ENCODE results near the gene SLC25A38.
"Not testable (repeated sequence)": the region's sequence is repeated elsewhere in the genome, so short reads cannot be mapped to it uniquely, and the experiment has no call there.

SLC25A38 gene

GRCh38 chr3:39407773-39408492, 24.8 kb downstream of the SLC25A38 start:
- no peak for DNase-seq (ENCODE audit: low read depth)

- DNase-seq (ENCODE audit: low read depth), result no peak
These were observed 25.6 kb downstream of the SLC25A38 start for GRCh38 chr3:39408493-39409372.

- no peak for DNase-seq (ENCODE audit: low read depth)
These were observed 26.5 kb downstream of the SLC25A38 start for GRCh38 chr3:39409514-39410136.

DNA sequence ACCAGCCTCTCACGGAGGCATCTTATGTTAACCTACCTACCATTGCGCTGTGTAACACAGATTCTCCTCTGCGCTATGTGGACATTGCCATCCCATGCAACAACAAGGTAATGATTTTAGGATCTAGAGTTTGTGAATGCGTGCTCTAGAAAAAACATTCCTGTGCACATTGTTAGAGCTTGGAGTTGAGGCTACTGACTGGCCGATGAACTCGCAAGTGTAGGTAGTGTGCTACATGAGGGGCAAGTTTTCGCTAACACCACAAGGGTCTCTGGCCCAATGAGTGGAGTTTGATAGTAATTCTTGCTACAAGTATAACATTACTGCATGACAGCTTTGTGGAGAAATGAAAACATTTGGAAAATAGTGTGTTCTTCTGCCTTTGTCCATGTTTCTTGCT, 27.7 kb downstream of the SLC25A38 start:
- no peak for DNase-seq (ENCODE audit: low read depth)

DNA sequence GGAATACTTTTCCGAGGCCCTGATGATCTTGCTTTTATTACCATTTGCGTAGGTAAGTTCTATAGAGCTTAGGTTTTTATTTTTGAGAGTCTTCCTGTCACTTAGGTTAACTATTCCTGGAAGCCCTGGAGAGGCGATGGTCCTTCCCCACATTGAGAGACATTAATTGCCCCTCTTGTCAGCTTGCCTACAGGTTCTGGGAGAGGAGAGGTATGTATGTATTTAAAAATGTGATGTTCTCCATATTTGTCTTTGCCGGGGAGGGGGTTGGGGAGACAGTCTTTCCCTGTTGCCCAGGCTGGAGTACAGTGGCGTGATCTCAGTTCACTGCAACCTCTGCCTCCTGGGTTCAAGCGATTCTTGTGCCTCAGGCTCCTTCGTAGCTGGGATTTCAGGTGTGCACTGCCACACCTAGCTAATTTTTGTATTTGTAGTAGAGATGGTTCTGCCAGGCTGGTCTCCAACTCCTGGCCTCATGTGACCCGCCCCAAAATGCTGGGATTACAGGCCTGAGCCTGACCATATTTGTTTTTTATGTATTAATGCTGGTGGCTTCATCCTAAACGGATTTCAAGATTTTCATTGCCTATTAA, 29.6 kb downstream of the SLC25A38 start:
- DNase-seq (ENCODE audit: low read depth), result no peak

- DNase-seq (ENCODE audit: low read depth), result no peak
These were observed 30.7 kb downstream of the SLC25A38 start for GRCh38 chr3:39413691-39414420.

DNA sequence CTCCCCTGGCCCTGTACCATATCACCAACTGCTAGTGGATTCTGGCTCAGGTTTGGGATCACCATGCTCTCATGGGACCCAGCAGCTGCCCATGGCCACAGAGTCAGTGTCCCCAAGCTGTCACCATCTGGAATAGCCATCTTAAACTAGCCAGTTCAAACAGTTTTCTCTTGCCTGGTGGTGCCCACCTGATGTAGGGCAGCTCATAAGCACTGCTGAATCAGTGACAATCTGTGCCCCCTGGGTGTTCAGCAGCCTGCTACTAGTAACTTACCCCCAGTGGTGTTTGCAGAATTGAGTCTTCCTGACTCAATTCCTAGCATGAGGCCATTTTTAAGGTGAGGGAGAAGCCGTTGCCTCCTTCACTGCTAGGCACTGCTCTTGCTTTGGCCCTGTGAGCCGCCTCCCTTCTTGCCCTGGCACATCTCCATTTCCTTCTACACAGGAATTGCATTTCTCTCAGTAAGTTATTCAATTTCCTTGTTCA, 31.3 kb downstream of the SLC25A38 start:
- DNase-seq (ENCODE audit: low read depth), result no peak

DNA sequence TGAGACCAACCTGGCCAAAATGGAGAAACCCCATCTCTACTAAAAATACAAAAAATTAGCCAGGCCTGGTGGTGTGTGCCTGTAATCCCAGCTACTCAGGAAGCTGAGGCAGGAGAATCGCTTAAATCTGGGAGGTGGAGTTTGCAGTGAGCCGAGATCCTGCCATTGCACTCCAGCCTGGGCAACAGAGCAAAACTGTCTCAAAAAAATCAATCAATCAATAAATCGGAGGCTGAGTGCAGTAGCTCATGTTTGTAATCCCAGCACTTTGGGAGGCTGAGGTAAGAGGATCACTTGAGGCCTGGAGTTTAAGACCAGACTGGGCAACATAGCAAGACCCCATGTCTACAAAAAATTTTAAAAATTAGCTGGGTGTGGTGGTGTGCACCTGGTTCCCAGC, 32.1 kb downstream of the SLC25A38 start:
- DNase-seq (ENCODE audit: low read depth), result not testable (repeated sequence)

DNA sequence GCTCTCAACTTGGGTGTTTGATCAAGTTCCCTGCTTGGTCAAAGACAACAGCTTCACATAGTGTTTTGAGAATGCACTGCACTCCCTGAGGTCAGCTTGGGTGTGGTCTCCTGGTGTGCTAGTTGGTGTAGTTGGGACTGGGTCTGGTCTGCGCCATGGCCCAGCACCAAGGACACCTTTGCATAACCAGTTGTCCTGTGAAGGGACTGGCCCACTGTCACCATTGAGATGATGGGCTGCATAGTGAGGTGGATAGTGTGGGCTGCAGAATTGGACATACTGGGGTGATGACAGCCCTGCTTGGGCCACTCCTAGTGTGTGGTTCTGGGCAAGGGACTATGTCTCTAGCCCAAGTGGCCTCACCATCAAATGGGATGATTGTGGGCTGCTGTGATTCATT, 32.8 kb downstream of the SLC25A38 start:
- no peak for DNase-seq (ENCODE audit: low read depth)

- not testable (repeated sequence) for DNase-seq (ENCODE audit: low read depth)
These were observed 33.8 kb downstream of the SLC25A38 start for GRCh38 chr3:39416998-39417397.

DNA sequence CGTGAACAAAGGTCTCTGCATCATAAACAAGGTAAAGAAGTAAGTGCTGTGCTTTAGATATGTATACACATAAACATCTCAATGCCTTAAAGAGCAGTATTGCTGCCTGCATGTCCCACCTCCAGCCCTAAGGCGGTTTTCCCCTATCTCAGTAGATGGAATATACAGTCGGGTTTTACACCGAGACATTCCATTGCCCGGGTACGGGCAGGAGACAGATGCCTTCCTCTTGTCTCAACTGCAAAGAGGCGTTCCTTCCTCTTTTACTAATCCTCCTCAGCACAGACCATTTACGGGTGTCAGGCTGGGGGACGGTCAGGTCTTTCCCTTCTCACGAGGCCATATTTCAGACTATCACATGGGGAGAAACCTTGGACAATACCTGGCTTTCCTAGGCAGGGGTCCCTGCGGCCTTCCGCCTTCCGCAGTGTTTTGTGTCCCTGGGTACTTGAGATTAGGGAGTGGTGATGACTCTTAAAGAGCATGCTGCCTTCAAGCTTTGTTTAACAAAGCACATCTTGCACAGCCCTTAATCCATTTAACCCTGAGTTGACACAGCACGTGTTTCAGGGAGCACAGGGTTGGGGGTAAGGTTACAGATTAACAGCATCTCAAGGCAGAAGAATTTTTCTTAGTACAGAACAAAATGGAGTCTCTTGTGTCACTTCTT, 35.5 kb downstream of the SLC25A38 start:
- DNase-seq (ENCODE audit: low read depth), result not testable (repeated sequence)

DNA sequence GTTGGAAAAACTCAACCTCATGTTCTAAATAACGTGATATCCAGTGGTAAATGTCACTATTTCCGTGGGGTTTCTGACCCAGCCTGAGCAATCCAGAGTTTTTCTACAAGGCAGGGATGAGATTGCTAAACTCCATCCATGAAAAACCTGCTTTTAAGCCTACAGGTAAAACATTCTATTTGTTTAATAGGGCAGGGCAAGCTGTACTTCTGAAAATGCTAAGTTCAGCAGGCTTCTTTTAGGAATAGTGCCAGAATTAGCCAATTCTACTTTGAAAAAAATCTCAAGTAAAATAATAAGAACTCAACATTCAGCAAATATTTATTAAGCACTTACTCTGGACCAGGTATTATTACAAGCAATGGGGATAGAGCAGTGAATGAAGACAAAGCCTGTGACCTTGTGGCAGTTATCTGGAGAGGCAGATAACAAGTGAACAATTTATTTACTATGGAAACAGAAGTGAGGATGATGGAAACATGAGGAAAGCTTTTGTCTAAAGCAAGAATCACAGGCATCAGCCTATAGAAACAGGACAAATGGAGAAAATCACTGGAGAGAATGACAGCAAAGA, 36.7 kb downstream of the SLC25A38 start:
- DNase-seq (ENCODE audit: low read depth), result no peak

DNA sequence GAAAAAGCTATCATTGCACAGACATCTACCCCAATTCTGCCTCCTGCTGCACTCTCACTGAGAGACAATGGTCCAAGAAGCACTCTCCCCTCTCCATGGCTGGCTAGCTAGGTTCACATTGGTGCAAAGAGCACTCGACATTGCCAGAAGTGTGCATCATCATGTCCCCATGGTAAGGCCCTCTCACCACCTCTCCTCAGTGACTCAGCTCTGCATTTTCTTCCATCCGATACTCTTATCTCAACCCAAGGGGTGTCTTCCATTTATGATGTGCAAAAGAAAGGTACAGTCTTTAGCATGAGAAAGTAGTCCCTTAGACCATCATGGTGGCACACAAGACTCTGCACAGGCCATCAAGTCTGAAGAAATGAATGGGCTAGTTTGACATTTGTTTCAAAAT, 37.4 kb downstream of the SLC25A38 start:
- DNase-seq (ENCODE audit: low read depth), result no peak

GRCh38 chr3:39423436-39423970, 40.3 kb downstream of the SLC25A38 start:
- no peak for DNase-seq (ENCODE audit: low read depth)

DNA sequence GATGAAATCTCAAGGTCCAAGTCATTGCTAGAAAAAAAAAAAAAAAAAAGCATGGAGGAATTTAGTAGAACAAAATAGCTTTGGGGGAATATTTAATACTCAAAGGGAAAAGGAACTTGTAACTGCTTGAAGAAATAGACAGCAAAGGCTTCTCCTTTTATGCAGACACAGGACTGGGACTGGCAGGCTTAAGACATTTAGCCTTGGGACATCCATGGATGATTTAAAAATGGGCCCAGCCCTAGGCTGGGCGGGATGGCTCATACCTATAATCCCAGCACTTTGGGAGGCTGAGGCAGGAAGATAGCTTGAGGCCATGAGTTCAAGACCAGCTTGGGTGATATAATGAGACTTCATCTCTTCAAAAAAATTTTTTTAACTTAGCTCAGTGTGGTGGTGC, 43.1 kb downstream of the SLC25A38 start:
- DNase-seq (ENCODE audit: low read depth), result no peak

- DNase-seq (ENCODE audit: low read depth), result no peak
These were observed 44.3 kb downstream of the SLC25A38 start for GRCh38 chr3:39427506-39427905.

DNA sequence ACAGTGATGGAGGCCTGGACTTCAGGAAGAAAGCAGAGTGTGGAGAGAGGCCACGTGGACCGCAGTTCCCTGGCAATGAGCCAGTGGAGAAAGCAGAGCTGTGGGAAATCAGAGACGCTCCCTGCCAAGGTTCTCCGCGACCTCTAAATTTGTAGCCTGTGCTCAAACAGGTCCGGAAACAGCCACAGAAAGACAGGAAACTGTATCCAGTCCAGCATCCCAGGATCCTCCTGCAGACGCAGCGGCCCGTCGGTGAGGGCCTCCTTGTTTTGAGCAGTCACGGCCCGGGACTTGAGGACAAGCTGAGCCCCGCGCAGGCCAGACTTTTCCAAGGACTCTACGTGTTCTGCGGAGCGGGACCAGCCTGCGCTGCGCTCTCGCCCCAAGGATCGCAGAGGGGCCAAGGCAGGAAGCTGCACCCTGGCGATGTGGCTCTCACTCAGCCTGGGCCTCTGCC, 45.6 kb downstream of the SLC25A38 start:
- DNase-seq (ENCODE audit: low read depth), result no peak

DNA sequence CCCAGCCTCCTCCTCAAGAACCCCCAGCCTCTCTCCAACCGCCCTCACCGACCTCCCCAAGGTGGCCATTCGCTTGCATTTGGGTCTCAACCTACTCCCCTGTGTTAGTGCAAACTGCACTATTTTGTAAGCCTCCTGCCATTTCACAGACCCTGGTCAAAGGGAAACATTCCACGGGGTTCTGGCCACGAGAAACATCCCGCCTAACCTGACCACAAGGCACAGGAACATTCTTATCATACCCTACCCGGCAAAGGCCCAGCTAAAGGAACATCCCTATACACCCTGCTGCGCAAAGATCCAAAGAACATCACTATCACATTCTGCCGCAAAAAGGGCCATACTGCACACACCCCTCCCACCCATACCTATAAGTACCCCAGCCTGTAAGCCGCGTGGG, 46.3 kb downstream of the SLC25A38 start:
- no peak for DNase-seq (ENCODE audit: low read depth)

GRCh38 chr3:39432342-39432741, 49.2 kb downstream of the SLC25A38 start:
- no peak for DNase-seq (ENCODE audit: low read depth)

DNA sequence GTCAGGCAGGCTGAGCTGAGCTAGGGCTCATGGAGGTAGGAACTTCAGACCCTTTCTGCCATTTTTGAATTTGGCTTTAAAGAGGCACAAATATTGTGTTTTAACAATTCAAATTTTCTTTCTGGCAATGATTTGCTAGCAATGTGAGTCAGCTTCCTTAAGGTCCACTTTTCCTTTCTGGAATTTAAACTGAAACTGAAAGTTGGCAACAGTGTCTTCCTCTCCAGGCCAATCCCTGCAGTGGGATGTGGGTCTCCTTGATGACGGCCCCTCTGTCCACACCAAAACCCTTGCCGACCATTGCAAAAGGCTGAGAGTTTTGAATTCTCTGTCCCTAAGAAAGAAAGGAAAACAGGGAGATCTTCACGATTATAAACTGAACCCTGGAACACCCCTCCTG, 50.5 kb downstream of the SLC25A38 start:
- no peak for DNase-seq (ENCODE audit: low read depth)
